DND-41 (cell line): ENCODE data around the gene OSBPL5.

Experiments used
- EZH2 ChIP-seq: IDR thresholded peaks from 3 replicates; pipeline ENCODE4 v1.6.1; 2012; ENCODE audit warnings: borderline replicate concordance, low read depth, mild to moderate bottlenecking, moderate library complexity, low read length, inconsistent platforms; ENCODE audit not compliant: severe bottlenecking
- TF ChIP-seq, protein P1 (sequence below): IDR thresholded peaks from 2 replicates; pipeline ENCODE4 v1.5.1; 2012; ENCODE audit warnings: borderline replicate concordance, low read length, moderate library complexity, mild to moderate bottlenecking; ENCODE audit not compliant: poor library complexity, severe bottlenecking; ENCODE audit errors: extremely low read depth

DNA sequence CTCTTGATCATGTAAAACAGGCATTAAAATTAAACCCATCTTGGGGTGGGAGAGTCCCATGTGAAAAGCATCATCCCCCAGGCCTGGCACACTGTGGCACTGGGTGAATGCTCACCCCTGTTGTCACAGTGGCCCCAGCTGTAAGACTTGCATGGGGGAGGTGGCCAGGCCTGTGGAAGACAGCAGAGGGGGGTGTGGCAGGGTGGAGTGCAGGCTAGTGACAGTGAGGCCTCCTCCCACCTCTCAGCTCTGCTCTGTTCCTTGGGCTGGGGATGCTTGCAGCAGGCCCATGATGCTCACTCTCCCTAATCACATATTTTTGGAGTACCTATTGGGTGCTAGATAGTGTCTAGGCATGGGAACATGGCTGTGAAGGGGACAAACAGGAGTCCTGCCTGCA is 10.1 kb upstream of the OSBPL5 start:
- TF ChIP-seq, protein P1, sequence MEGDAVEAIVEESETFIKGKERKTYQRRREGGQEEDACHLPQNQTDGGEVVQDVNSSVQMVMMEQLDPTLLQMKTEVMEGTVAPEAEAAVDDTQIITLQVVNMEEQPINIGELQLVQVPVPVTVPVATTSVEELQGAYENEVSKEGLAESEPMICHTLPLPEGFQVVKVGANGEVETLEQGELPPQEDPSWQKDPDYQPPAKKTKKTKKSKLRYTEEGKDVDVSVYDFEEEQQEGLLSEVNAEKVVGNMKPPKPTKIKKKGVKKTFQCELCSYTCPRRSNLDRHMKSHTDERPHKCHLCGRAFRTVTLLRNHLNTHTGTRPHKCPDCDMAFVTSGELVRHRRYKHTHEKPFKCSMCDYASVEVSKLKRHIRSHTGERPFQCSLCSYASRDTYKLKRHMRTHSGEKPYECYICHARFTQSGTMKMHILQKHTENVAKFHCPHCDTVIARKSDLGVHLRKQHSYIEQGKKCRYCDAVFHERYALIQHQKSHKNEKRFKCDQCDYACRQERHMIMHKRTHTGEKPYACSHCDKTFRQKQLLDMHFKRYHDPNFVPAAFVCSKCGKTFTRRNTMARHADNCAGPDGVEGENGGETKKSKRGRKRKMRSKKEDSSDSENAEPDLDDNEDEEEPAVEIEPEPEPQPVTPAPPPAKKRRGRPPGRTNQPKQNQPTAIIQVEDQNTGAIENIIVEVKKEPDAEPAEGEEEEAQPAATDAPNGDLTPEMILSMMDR: no peak
- no peak for TF ChIP-seq EZH2
